ENCODE measurements around the gene GDI1.
"Not testable (repeated sequence)": the region's sequence is repeated elsewhere in the genome, so short reads cannot be mapped to it uniquely, and the experiment has no call there.

GDI1 gene

DNA sequence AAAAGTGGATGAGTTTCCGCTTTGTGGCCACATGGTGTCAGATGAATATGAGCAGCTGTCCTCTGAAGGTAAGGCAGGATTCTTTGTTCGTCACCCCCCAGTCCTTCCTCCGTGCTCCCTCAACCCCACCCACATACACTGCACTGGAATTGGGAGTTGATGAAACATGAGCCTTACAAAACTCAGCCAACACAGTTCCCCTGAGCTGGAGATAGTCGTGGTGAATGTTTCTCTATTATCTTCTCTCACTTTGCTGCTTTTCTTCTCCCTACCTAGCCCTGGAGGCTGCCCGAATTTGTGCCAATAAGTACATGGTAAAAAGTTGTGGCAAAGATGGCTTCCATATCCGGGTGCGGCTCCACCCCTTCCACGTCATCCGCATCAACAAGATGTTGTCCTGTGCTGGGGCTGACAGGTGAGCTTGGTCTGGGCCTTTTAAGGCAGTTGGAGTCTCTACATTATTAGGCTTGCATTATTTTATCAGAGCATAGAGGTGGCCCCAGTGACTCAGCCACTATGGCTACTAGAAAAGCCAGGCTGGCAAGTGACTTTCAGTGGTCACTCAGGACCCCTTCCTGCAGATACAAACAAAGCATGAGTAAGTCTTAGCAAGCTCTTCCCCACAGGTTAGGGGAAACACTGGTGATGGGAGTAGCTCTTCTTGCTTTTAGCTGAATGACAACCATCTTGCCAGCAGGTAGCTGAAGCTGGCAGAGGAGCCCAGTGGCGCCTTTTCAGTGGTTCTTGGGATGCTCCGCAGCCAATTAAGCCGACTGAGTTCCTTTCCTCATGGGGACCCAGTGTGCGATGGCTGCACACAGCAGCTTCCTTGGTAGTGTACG, 37.2 kb upstream of the GDI1 start:
- Histone ChIP-seq H3K9ac (ENCODE audit: low read depth in 1 of 2, low read length in 2 of 2) (peak overlapping the region; percentile 97 to 99), H3K27me3 (ENCODE audit: control insufficient read depth in 2 of 2, insufficient read depth in 2 of 2, low read length in 2 of 2) (no peaks in the 10 kb centered on the region), H3K4me1 (ENCODE audit: control insufficient read depth in 2 of 2, insufficient read depth in 2 of 2, low read length in 2 of 2) (peaks cover 9 to 12% of the 10 kb centered on the region in 2 donors), H3K4me3 (ENCODE audit: low read length in 2 of 2) (peak overlapping the region; percentile 88 to 92), H3K27ac (ENCODE audit: low read depth in 2 of 2, low read length in 2 of 2) (peak overlapping the region; percentile 99), H3K9me3 (ENCODE audit: control insufficient read depth in 2 of 2, low read length in 2 of 2) (no peaks in the 10 kb centered on the region), H3K36me3 (ENCODE audit: control insufficient read depth in 2 of 2, insufficient read depth in 2 of 2, low read length in 2 of 2) (peaks cover 19 to 24% of the 10 kb centered on the region in 2 donors)

DNA sequence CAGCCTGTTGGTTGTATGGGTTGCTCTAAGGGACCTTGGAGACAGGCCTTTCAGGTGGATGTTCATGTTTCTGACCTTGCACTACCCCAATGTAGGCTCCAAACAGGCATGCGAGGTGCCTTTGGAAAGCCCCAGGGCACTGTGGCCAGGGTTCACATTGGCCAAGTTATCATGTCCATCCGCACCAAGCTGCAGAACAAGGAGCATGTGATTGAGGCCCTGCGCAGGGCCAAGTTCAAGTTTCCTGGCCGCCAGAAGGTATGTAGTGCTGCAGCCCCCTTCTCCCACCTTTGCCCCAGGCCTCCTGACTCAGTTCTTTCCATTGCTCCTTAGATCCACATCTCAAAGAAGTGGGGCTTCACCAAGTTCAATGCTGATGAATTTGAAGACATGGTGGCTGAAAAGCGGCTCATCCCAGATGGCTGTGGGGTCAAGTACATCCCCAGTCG, 36.6 kb upstream of the GDI1 start:
- H3K36me3 ChIP-seq (ENCODE audit: control insufficient read depth in 2 of 2, insufficient read depth in 2 of 2, low read length in 2 of 2): peaks cover 19 to 24% of the 10 kb centered on the region in 2 donors
- not testable (repeated sequence) for H3K4me3 ChIP-seq (ENCODE audit: low read length in 2 of 2)

DNA sequence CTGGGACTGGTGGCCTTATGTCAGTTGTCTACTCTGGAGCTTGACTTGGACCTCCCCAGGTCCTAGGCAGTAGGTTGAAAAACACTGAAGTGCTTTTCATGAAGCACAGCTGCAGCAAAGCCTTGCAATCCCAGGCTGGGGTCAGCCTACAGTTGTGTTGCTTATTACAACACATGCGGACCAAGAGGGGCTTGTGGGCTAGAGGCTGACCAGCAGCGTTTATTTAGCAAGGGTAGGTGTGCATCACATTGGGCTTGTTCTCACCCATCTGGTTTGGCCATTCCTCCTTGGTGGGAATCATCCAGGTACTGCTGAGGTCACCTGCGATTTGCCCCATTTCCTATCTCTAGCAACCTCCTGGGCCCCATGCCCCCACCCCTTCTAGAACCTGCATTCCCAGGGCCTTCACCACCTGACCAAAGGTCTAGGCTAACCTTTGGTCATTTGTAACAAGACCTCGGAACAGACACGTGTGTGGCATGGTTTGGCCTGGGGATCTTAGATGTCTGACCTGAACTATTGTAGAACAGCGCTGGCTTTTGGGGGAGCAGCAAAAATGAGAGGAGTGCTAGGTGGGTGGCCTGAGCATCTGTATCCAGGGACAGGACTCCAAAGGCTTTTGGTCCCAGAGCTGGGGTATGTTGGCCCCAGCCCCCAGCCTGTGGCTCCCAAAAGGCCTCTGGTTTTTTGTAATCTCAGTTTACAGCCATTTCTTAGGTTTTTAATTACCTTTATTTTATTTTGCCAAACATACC, 35.7 kb upstream of the GDI1 start:
- H3K9me3 ChIP-seq (ENCODE audit: control insufficient read depth in 2 of 2, low read length in 2 of 2): no peaks in the 10 kb centered on the region
- H3K27me3 ChIP-seq (ENCODE audit: control insufficient read depth in 2 of 2, insufficient read depth in 2 of 2, low read length in 2 of 2): no peaks in the 10 kb centered on the region
- H3K27ac ChIP-seq (ENCODE audit: low read depth in 2 of 2, low read length in 2 of 2): no peak overlapping the region
- no peak overlapping the region for H3K4me3 ChIP-seq (ENCODE audit: low read length in 2 of 2)
- peaks cover 19 to 24% of the 10 kb centered on the region in 2 donors for H3K36me3 ChIP-seq (ENCODE audit: control insufficient read depth in 2 of 2, insufficient read depth in 2 of 2, low read length in 2 of 2)
- peaks cover 9 to 12% of the 10 kb centered on the region in 2 donors for H3K4me1 ChIP-seq (ENCODE audit: control insufficient read depth in 2 of 2, insufficient read depth in 2 of 2, low read length in 2 of 2)
- H3K9ac ChIP-seq (ENCODE audit: low read depth in 1 of 2, low read length in 2 of 2): no peak overlapping the region

More for the DNA sequence above, 36.6 kb upstream of the GDI1 start:
- not testable (repeated sequence) for H3K9ac ChIP-seq (ENCODE audit: low read depth in 1 of 2, low read length in 2 of 2); H3K9me3 ChIP-seq (ENCODE audit: control insufficient read depth in 2 of 2, low read length in 2 of 2); H3K27me3 ChIP-seq (ENCODE audit: control insufficient read depth in 2 of 2, insufficient read depth in 2 of 2, low read length in 2 of 2)
- peaks cover 9 to 12% of the 10 kb centered on the region in 2 donors for H3K4me1 ChIP-seq (ENCODE audit: control insufficient read depth in 2 of 2, insufficient read depth in 2 of 2, low read length in 2 of 2)
- peak overlapping the region in 1 of 2 donors; percentile 99 for H3K27ac ChIP-seq (ENCODE audit: low read depth in 2 of 2, low read length in 2 of 2)

DNA sequence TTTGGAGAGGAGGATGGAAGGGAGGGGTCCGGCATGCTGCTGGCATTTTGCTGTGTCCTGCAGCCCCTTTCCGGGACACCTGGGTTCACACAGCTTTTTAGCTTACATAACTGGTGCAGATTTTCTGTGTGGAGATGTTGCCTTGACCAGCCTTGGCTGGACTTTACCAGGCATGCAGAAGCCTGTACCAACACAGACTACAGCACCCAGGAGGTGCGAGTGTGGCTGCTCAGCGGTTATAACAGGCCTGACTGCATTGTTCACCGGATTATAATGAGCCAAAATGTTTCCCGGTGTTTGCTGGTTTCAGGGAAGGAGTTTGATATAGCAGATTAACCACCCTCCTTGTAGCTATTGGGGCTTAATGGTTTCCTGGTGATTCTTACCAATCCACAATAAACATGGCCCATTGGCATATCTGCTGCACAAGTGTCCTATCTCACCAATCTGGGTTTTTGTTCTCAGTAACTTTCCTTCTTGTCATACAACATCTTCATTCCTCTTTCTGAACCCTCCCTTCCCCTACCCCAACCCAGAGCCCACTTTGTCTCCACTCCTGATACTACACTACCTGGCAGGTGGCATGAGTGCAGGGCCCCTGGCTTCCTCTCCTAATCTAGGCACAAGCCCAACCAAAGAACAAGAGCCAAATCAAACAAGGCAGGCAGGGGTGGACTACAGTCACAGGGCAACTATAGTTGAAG, 34.9 kb upstream of the GDI1 start:
- no peaks in the 10 kb centered on the region for H3K9me3 ChIP-seq (ENCODE audit: control insufficient read depth in 2 of 2, low read length in 2 of 2)
- H3K4me1 ChIP-seq (ENCODE audit: control insufficient read depth in 2 of 2, insufficient read depth in 2 of 2, low read length in 2 of 2): peaks cover 6 to 12% of the 10 kb centered on the region in 2 donors
- no peak overlapping the region for H3K4me3 ChIP-seq (ENCODE audit: low read length in 2 of 2)
- H3K27ac ChIP-seq (ENCODE audit: low read depth in 2 of 2, low read length in 2 of 2): no peak overlapping the region
- H3K9ac ChIP-seq (ENCODE audit: low read depth in 1 of 2, low read length in 2 of 2): no peak overlapping the region
- H3K27me3 ChIP-seq (ENCODE audit: control insufficient read depth in 2 of 2, insufficient read depth in 2 of 2, low read length in 2 of 2): no peaks in the 10 kb centered on the region
- peaks cover 19 to 24% of the 10 kb centered on the region in 2 donors for H3K36me3 ChIP-seq (ENCODE audit: control insufficient read depth in 2 of 2, insufficient read depth in 2 of 2, low read length in 2 of 2)

DNA sequence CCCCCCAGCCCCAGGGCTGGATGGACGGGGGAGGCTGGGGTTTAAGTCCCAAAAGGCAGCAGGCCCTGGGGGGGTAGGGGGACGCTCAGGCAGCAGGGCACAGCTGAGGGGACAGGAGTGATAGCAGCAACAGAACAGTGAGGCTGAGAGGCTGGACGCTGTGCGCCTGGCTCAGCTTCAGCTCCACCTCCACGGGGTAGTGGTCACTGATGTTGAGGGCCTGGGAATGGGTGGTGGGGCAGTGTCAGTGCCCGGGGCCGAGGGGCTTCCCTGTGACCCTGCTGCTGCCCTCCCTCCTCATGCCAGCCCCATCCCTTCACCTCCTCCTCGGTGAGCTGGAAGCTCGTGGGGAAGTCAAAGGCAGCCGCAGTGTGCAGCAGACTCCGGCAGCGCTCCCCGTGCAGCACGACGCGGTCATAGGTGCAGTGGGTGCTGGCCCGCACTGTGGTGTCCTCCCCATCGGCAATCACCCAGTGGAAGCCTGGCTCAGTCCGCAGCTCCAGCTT, 34.3 kb upstream of the GDI1 start:
- Histone ChIP-seq H3K9me3 (ENCODE audit: control insufficient read depth in 2 of 2, low read length in 2 of 2) (no peaks in the 10 kb centered on the region), H3K36me3 (ENCODE audit: control insufficient read depth in 2 of 2, insufficient read depth in 2 of 2, low read length in 2 of 2) (peaks cover 19 to 24% of the 10 kb centered on the region in 2 donors), H3K27me3 (ENCODE audit: control insufficient read depth in 2 of 2, insufficient read depth in 2 of 2, low read length in 2 of 2) (no peaks in the 10 kb centered on the region), H3K4me1 (ENCODE audit: control insufficient read depth in 2 of 2, insufficient read depth in 2 of 2, low read length in 2 of 2) (peaks cover 5 to 12% of the 10 kb centered on the region in 2 donors), H3K27ac (ENCODE audit: low read depth in 2 of 2, low read length in 2 of 2) (no peak overlapping the region), H3K9ac (ENCODE audit: low read depth in 1 of 2, low read length in 2 of 2) (no peak overlapping the region), H3K4me3 (ENCODE audit: low read length in 2 of 2) (no peak overlapping the region)

DNA sequence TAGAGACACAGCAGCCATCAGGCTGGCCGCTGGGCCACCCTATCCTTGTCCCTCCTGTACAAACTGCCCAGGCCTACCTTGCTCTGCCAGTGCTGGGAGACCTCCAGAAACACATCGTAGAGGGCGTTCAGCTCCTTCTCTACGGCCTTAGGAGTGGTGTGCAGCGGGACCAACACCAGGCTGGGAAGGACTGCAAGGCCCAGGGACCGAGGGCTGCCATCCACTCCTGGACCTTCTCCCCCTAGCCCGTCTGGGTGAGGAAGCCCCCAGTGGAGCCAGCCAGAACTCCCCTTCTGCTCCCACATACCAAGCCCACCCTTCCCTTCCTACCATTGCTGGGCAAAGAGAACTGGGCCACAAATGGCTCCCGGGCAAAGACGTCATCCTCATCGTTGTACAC, 33.8 kb upstream of the GDI1 start:
- Histone ChIP-seq H3K36me3 (ENCODE audit: control insufficient read depth in 2 of 2, insufficient read depth in 2 of 2, low read length in 2 of 2) (peaks cover 19 to 24% of the 10 kb centered on the region in 2 donors), H3K27ac (ENCODE audit: low read depth in 2 of 2, low read length in 2 of 2) (no peak overlapping the region), H3K4me1 (ENCODE audit: control insufficient read depth in 2 of 2, insufficient read depth in 2 of 2, low read length in 2 of 2) (peaks cover 6 to 12% of the 10 kb centered on the region in 2 donors), H3K9me3 (ENCODE audit: control insufficient read depth in 2 of 2, low read length in 2 of 2) (no peaks in the 10 kb centered on the region), H3K9ac (ENCODE audit: low read depth in 1 of 2, low read length in 2 of 2) (no peak overlapping the region), H3K27me3 (ENCODE audit: control insufficient read depth in 2 of 2, insufficient read depth in 2 of 2, low read length in 2 of 2) (no peaks in the 10 kb centered on the region), H3K4me3 (ENCODE audit: low read length in 2 of 2) (no peak overlapping the region)

DNA sequence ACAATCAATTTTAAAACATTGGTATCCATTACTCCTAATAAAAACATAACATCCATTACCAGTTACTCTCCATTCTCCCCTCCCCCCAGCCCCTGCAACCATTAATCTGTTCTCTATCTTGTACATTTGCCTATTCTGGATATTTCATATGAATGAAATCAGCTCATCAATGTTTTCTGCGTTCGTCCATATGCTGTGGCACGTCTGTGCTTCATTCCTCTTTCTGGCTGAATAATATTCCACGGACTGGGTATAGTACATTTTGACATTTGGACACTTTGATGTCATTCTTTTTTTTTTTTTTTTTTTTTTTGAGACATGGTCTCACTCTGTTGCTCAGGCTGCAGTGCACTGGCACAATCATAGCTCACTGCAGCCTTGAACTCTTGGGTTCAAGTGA, 33.1 kb upstream of the GDI1 start:
- Histone ChIP-seq H3K4me1 (ENCODE audit: control insufficient read depth in 2 of 2, insufficient read depth in 2 of 2, low read length in 2 of 2) (peaks cover 7 to 14% of the 10 kb centered on the region in 2 donors), H3K9ac (ENCODE audit: low read depth in 1 of 2, low read length in 2 of 2) (no peak overlapping the region), H3K27ac (ENCODE audit: low read depth in 2 of 2, low read length in 2 of 2) (no peak overlapping the region), H3K36me3 (ENCODE audit: control insufficient read depth in 2 of 2, insufficient read depth in 2 of 2, low read length in 2 of 2) (peaks cover 19 to 24% of the 10 kb centered on the region in 2 donors), H3K27me3 (ENCODE audit: control insufficient read depth in 2 of 2, insufficient read depth in 2 of 2, low read length in 2 of 2) (no peaks in the 10 kb centered on the region), H3K9me3 (ENCODE audit: control insufficient read depth in 2 of 2, low read length in 2 of 2) (no peaks in the 10 kb centered on the region), H3K4me3 (ENCODE audit: low read length in 2 of 2) (no peak overlapping the region)

DNA sequence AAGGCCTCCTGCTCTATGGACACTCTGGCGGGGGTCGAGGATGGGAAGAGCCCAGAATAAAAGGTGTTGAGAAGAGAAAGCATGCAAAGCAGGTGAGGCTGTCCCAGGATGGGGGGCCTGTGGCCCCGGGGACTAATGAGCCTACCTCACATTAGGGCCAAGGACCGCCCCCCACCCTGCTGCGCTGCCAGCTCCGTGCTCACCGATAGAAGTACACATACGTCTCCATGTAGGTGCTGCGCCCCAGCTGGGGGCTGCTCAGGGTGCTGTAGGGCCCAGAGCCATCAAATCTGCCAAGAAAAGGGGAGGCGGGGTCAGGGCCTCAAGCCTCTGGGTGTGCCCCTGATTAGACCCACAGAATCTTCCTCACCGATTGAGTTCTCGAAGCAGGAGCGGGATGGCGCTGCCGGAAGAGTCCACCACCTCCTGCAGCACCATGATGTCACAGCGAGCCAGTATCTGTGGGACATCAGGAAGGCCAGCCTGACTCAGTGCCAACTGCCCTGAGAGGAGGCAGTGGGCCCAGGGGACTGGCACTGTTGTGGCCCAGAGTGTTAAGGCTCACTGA, 32.2 kb upstream of the GDI1 start:
- Histone ChIP-seq H3K27ac (ENCODE audit: low read depth in 2 of 2, low read length in 2 of 2) (no peak overlapping the region), H3K36me3 (ENCODE audit: control insufficient read depth in 2 of 2, insufficient read depth in 2 of 2, low read length in 2 of 2) (peaks cover 11 to 17% of the 10 kb centered on the region in 2 donors), H3K27me3 (ENCODE audit: control insufficient read depth in 2 of 2, insufficient read depth in 2 of 2, low read length in 2 of 2) (no peaks in the 10 kb centered on the region), H3K9ac (ENCODE audit: low read depth in 1 of 2, low read length in 2 of 2) (no peak overlapping the region), H3K9me3 (ENCODE audit: control insufficient read depth in 2 of 2, low read length in 2 of 2) (no peaks in the 10 kb centered on the region), H3K4me1 (ENCODE audit: control insufficient read depth in 2 of 2, insufficient read depth in 2 of 2, low read length in 2 of 2) (peaks cover 9 to 11% of the 10 kb centered on the region in 2 donors), H3K4me3 (ENCODE audit: low read length in 2 of 2) (no peak overlapping the region)

DNA sequence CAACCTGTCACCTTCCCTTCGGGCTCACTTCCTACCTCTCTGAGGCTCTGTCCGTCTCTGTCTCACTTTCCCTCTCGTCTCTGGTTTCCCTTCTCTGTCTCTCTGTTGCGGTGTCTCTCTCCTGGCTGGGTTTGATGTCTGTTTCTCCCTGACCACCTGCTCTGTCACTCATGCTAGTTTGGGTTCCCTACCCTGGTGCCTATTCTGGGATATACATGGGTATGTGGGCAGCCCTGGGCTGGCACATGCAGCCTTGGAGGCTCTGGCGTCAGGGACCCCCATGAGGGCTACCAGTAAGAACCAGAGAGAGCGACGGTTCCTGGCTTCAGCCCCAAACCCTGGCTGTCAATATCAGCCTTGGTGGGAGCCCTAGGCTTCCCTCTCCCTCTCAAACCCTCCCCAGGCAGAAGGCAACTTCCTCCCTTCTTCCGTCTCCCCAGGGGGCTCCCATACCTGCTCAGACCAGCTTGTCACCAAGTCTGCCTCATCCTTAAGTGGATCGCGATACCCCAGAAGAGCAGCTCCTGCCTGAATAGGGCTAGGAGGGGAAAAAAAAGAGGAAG, 28.2 kb upstream of the GDI1 start:
- Histone ChIP-seq H3K36me3 (ENCODE audit: control insufficient read depth in 2 of 2, insufficient read depth in 2 of 2, low read length in 2 of 2) (no peaks in the 10 kb centered on the region), H3K27ac (ENCODE audit: low read depth in 2 of 2, low read length in 2 of 2) (peak overlapping the region; percentile 81 to 86), H3K27me3 (ENCODE audit: control insufficient read depth in 2 of 2, insufficient read depth in 2 of 2, low read length in 2 of 2) (peaks cover 0 to 3% of the 10 kb centered on the region in 2 donors), H3K4me1 (ENCODE audit: control insufficient read depth in 2 of 2, insufficient read depth in 2 of 2, low read length in 2 of 2) (peaks cover 13 to 20% of the 10 kb centered on the region in 2 donors), H3K9me3 (ENCODE audit: control insufficient read depth in 2 of 2, low read length in 2 of 2) (no peaks in the 10 kb centered on the region), H3K9ac (ENCODE audit: low read depth in 1 of 2, low read length in 2 of 2) (peak overlapping the region; percentile 38 to 68), H3K4me3 (ENCODE audit: low read length in 2 of 2) (peak overlapping the region; percentile 62 to 67)
